ENCODE results near the gene TMIGD1.
"Not testable (repeated sequence)": the region's sequence is repeated elsewhere in the genome, so short reads cannot be mapped to it uniquely, and the experiment has no call there.

Gene TMIGD1

GRCh38 chr17:30344283-30345088 is 10.6 kb upstream of the TMIGD1 start:
- no peak for TF ChIP-seq CTCF (conservative IDR thresholded peaks at IDR 0.05; ENCODE audit: low read depth, low read length)
- Histone ChIP-seq H2AFZ (ENCODE audit: low read depth) (no peak overlapping the region), H3K27ac (no peak overlapping the region), H3K4me1 (ENCODE audit: low read depth, poor library complexity, severe bottlenecking) (peaks cover 13% of the 10 kb centered on the region), H3K9ac (no peak overlapping the region), H3K4me3 (IDR thresholded peaks at IDR 0.05; ENCODE audit: insufficient read depth, low read depth, low read length) (no peak overlapping the region), H3K36me3 (ENCODE audit: insufficient read depth) (no peaks in the 10 kb centered on the region), H3K4me2 (no peak overlapping the region), H3K79me2 (ENCODE audit: insufficient read depth, low read depth) (no peaks in the 10 kb centered on the region), H3K27me3 (ENCODE audit: insufficient read depth, low read depth) (no peaks in the 10 kb centered on the region), H4K20me1 (ENCODE audit: insufficient read depth) (no peaks in the 10 kb centered on the region)

DNA sequence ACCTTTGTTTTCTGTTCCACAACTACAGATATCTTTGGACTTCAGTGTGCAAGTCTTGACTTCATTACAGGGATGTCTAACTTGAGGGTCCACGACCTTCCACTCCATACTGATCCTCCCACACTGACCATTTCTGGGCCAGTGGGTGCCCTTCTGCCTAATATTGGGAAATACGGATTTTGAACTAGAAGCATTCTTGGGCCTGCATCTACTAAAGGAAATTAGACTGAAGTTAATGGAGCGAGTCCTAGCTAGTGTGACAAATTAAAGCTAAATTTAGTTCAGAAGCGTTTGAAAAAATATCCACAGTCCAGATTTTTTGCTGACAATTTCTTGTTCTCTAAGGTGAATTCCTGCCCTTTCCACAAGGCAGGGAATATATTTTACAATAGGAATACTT is 9.9 kb upstream of the TMIGD1 start:
- Histone ChIP-seq H2AFZ (ENCODE audit: low read depth) (no peak overlapping the region), H3K9ac (no peak overlapping the region), H3K4me1 (ENCODE audit: low read depth, poor library complexity, severe bottlenecking) (peaks cover 13% of the 10 kb centered on the region), H4K20me1 (ENCODE audit: insufficient read depth) (no peaks in the 10 kb centered on the region), H3K27ac (no peak overlapping the region), H3K36me3 (ENCODE audit: insufficient read depth) (no peaks in the 10 kb centered on the region), H3K4me3 (IDR thresholded peaks at IDR 0.05; ENCODE audit: insufficient read depth, low read depth, low read length) (no peak overlapping the region), H3K27me3 (ENCODE audit: insufficient read depth, low read depth) (no peaks in the 10 kb centered on the region), H3K79me2 (ENCODE audit: insufficient read depth, low read depth) (no peaks in the 10 kb centered on the region), H3K4me2 (no peak overlapping the region)
- TF ChIP-seq CTCF (conservative IDR thresholded peaks at IDR 0.05; ENCODE audit: low read depth, low read length) = no peak

- not testable (repeated sequence) for H3K4me2 ChIP-seq; H2AFZ ChIP-seq (ENCODE audit: low read depth); H3K4me3 ChIP-seq (IDR thresholded peaks at IDR 0.05; ENCODE audit: insufficient read depth, low read depth, low read length); H3K27me3 ChIP-seq (ENCODE audit: insufficient read depth, low read depth); H3K9ac ChIP-seq; H3K36me3 ChIP-seq (ENCODE audit: insufficient read depth); H3K79me2 ChIP-seq (ENCODE audit: insufficient read depth, low read depth); H3K27ac ChIP-seq; H4K20me1 ChIP-seq (ENCODE audit: insufficient read depth)
- peaks cover 13% of the 10 kb centered on the region for H3K4me1 ChIP-seq (ENCODE audit: low read depth, poor library complexity, severe bottlenecking)
Observed at GRCh38 chr17:30343244-30343643, 9.4 kb upstream of the TMIGD1 start.

DNA sequence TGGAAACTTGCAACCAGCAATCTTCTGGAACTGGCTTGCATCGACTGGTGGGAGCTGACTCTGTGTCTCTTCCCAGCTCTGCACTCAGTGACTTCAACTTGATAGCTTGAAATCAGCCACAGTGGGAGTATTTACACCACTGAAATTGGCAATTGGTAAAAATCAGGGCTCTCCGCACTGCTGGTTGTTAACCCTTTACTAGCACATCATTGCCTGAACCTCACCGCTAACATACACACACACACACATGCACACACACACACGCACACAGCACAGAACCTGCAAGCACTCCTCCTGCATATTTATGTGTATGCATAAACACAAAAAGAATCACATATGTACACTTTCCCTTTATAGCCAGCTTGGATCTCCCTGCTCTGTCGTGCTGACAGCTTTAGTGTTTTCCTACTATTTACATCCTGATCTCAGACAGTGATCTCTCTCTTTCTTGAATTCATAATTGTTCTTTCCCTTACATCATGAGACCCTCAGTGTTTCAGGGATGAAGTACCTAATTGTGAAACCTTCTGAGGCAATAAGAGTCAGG is 7.9 kb upstream of the TMIGD1 start:
- H3K4me1 ChIP-seq (ENCODE audit: low read depth, poor library complexity, severe bottlenecking) = peaks cover 15% of the 10 kb centered on the region
- no peak overlapping the region for H3K4me2 ChIP-seq
- no peaks in the 10 kb centered on the region for H3K79me2 ChIP-seq (ENCODE audit: insufficient read depth, low read depth)
- H4K20me1 ChIP-seq (ENCODE audit: insufficient read depth) = no peaks in the 10 kb centered on the region
- TF ChIP-seq CTCF (conservative IDR thresholded peaks at IDR 0.05; ENCODE audit: low read depth, low read length) = no peak
- no peaks in the 10 kb centered on the region for H3K27me3 ChIP-seq (ENCODE audit: insufficient read depth, low read depth)
- H2AFZ ChIP-seq (ENCODE audit: low read depth) = no peak overlapping the region
- H3K4me3 ChIP-seq (IDR thresholded peaks at IDR 0.05; ENCODE audit: insufficient read depth, low read depth, low read length) = no peak overlapping the region
- no peaks in the 10 kb centered on the region for H3K36me3 ChIP-seq (ENCODE audit: insufficient read depth)
- H3K9ac ChIP-seq = no peak overlapping the region
- no peak overlapping the region for H3K27ac ChIP-seq

GRCh38 chr17:30340801-30341356 is 7.0 kb upstream of the TMIGD1 start:
- Histone ChIP-seq H3K9ac (no peak overlapping the region), H3K4me3 (IDR thresholded peaks at IDR 0.05; ENCODE audit: insufficient read depth, low read depth, low read length) (no peak overlapping the region), H3K4me1 (ENCODE audit: low read depth, poor library complexity, severe bottlenecking) (peaks cover 24% of the 10 kb centered on the region), H3K27ac (no peak overlapping the region), H3K4me2 (peak overlapping the region; percentile 39; the same call in 1 of the 2 replicates), H3K79me2 (ENCODE audit: insufficient read depth, low read depth) (no peaks in the 10 kb centered on the region), H3K36me3 (ENCODE audit: insufficient read depth) (no peaks in the 10 kb centered on the region), H3K27me3 (ENCODE audit: insufficient read depth, low read depth) (no peaks in the 10 kb centered on the region), H2AFZ (ENCODE audit: low read depth) (peak overlapping the region; percentile 63), H4K20me1 (ENCODE audit: insufficient read depth) (no peaks in the 10 kb centered on the region)
- TF ChIP-seq CTCF (conservative IDR thresholded peaks at IDR 0.05; ENCODE audit: low read depth, low read length) = no peak

All from KMS-11 (cell line).